HG03139 (cell line): ENCODE measurements around the gene RACGAP1.

ENCODE experiments used
- ATAC-seq: cut with Tn5 transposase; IDR thresholded peaks from one replicate; pipeline ENCODE4 v1.9.1; 2021; ENCODE audit not compliant: unreplicated experiment

The RACGAP1 gene

GRCh38 chr12:49944046-49944445 is 81.2 kb downstream of the RACGAP1 start:
- ATAC-seq, result no peak

GRCh38 chr12:49943625-49943960 is 81.7 kb downstream of the RACGAP1 start:
- no peak for ATAC-seq

- ATAC-seq, result no peak
Measured at GRCh38 chr12:49942921-49943624, 82.2 kb downstream of the RACGAP1 start.

- ATAC-seq, result no peak
Measured at GRCh38 chr12:49942512-49942893, 82.8 kb downstream of the RACGAP1 start.

- ATAC-seq, result no peak
Measured at GRCh38 chr12:49941556-49942511, 83.5 kb downstream of the RACGAP1 start.

GRCh38 chr12:49939707-49940106 is 85.6 kb downstream of the RACGAP1 start:
- no peak for ATAC-seq

GRCh38 chr12:49939307-49939706 is 86.0 kb downstream of the RACGAP1 start:
- ATAC-seq, result no peak
